GM18909 (cell line): Measurements from ENCODE around the gene FAAP20.
A peak's percentile ranks its signal among the peaks of the same experiment; 100 is the strongest.

ENCODE experiments used
- ATAC-seq: cut with Tn5 transposase; IDR thresholded peaks from one replicate; pipeline ENCODE4 v1.9.1; 2021; ENCODE audit warnings: mild to moderate bottlenecking; ENCODE audit not compliant: unreplicated experiment, poor library complexity

Gene FAAP20

GRCh38 chr1:2212532-2213491, 18.2 kb upstream of the FAAP20 start:
- ATAC-seq, result no peak

- no peak for ATAC-seq
Measured at GRCh38 chr1:2212274-2212531, 17.6 kb upstream of the FAAP20 start.

GRCh38 chr1:2210786-2211185, 16.2 kb upstream of the FAAP20 start:
- no peak for ATAC-seq

DNA sequence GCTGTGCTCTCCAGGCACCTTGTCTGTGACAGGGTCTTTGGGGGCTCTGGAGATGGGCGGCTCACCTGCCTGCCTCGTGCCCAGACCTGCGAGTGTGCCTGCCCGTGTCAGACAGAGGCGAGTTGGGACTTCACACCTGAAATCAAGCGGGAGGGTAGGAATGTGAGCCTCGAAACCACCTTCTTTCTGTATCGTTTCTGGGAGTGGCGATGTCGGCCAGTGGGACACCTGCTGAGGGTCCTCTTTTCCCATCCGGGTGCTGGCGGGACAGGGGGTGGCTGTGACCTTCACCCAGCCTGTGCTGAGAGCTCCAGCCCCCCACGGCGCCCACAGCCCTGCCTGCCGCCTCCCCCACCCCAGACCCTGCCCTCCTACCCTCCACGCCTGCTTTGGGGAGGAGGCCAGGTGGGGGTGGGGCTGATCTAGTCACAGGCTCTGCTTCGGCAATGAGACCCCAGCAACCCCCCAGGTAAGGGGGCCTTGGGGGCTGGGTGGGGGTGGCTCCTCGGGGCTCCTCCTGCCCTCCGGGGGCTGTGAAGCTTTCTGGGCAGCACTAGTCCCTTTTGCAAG, 15.6 kb upstream of the FAAP20 start:
- ATAC-seq, result no peak

- no peak for ATAC-seq
Measured at GRCh38 chr1:2209400-2210083, 15.0 kb upstream of the FAAP20 start.

GRCh38 chr1:2208309-2209239, 14.0 kb upstream of the FAAP20 start:
- ATAC-seq, result no peak

DNA sequence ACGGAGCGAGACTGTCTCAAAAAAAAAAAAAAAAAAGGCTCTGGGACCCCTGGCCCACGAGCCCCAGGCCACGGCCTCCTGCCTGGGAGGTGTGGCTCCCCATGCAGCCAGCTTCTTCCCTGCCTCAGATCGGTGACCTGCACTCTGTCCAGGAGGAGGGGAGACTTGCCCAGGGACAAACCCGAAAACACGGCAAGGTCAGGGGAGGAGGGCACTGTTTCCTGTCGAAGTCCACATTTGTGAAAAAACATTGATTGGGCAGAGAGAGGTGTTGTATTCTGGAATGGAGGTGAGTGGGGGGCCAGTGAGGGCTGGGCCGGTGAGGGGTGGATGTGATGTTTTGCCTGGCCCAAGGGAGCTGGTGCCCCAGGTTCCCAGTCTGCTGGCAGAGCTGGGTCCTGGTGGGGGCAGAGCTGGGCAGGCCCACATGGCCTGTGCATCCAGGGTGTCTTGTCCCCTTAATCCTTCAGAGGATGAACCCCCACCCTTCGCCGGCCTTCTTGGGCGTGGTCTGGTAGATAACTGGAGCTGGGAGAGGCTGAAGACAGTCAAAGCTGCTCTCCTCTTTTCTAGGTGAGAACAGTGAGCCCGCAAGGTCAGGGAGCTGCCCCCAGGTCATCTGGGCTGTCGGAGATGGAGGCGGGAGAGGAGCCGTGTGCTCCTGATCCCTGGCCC, 12.4 kb upstream of the FAAP20 start:
- ATAC-seq, result no peak

DNA sequence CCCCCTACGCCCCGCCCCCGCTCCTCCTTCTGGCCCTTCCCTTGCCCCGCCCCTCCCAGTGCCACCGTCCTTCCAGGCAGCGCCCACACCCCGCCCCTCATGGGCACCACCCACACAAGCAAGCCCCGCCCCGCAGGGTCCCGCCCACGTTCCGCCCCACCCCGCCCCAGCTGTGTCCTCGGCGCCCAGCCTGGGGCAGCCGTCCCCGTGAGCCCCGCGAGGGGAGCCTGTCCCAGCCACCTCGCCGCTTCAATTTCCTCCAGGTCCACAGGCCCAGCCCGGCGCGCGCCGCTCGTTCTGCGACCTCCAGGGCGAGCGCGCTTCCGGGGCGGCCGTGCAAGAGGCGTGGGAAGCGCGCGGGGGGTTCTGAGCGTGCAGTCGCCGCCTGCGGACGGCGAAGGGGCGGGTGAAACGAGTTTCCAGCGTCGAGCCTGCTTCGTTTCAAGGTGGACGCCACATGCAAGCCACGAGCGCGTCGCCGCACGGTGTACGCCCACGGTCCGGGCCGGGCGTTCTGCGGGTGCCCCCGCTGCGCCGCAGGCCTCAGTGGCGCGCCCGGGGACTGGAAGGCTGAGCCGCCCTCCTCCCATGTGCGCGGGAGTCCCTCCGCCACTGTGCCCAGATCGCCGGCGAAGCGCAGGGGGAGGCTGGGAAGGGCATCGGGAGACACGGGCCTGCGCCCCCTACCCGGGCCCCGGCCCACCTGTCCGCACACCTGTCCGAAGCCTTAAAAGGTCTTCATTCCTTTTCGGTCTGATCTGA, 10.8 kb upstream of the FAAP20 start:
- peak; percentile 65 for ATAC-seq

DNA sequence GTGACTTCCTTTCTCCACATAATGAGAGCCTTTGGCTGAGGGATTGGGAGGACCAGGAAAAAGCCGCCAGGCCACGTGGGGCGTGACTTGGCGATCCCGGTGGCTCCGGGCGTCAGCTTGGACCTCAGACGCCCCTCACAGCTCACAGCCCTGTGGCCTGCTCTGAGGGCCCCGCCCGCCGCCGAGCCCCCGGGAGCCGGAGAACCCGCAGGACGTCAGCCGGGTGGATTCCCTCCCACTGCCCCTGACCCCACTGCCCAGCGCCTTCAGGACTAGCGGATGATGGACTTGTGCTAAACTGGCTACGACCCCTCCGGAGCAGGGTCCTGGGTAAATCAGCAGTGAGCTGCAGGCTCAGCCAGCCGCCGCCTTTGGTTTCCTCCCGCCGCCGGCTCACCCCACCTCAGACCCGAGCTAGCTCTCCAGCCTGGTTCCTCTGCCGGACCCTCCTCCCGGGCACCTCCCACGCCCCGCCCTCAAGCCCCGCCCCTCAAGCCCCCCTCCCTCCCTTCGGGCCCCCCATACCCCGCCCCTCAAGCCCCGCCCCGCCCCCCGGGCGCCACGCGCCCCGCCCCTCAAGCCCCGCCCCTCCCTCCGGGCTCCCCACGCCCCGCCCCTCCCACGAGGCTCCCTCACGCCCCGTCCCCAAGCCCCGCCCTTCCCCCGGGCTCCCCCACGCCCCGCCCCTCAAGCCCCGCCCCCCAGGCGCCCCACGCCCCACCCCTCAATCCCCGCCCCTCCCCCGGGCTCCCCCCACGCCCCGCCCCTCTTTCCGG, 10.0 kb upstream of the FAAP20 start:
- peak; percentile 39 for ATAC-seq

GRCh38 chr1:2203671-2204414, 9.3 kb upstream of the FAAP20 start:
- no peak for ATAC-seq

DNA sequence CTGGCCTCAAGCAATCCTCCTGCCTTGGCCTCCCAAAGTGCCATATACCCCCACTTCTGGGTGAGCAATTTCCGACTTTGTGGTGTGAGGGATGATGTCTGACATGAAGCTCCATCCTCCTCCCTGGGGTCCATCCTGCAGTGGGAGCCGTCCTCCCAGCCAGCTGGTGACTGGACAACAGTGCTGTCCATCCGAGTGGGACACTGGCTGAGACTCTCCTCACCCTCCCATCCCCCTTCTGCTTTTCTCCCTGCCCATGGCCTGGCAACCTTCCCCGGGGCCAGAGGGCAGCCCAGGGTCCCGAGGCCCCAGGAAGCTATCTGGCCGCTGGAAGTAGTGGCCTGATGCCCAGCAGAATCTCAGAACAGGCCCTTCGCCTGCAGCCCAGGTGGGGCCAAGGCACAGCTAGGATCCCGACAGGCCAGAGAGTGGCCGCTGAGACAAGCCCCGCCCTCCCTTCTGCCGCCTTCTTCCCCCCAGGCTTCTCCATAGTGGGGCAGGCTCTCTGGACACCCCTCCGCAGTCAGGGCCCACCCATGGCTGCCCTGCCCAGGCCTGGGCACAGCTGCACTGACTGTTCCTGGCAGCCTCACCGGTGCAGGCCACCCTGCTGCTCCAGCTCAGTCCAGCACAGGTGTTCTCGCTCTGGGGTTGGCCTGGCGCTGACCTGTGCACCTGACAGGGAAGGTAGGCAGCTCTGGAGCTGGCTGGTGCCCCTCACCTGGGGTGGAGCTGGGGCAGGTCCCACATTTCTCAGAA, 8.4 kb upstream of the FAAP20 start:
- ATAC-seq, result no peak

- no peak for ATAC-seq
Measured at GRCh38 chr1:2202008-2202575, 7.5 kb upstream of the FAAP20 start.

GRCh38 chr1:2201062-2201461, 6.5 kb upstream of the FAAP20 start:
- no peak for ATAC-seq

- no peak for ATAC-seq
Measured at GRCh38 chr1:2200308-2200943, 5.9 kb upstream of the FAAP20 start.

DNA sequence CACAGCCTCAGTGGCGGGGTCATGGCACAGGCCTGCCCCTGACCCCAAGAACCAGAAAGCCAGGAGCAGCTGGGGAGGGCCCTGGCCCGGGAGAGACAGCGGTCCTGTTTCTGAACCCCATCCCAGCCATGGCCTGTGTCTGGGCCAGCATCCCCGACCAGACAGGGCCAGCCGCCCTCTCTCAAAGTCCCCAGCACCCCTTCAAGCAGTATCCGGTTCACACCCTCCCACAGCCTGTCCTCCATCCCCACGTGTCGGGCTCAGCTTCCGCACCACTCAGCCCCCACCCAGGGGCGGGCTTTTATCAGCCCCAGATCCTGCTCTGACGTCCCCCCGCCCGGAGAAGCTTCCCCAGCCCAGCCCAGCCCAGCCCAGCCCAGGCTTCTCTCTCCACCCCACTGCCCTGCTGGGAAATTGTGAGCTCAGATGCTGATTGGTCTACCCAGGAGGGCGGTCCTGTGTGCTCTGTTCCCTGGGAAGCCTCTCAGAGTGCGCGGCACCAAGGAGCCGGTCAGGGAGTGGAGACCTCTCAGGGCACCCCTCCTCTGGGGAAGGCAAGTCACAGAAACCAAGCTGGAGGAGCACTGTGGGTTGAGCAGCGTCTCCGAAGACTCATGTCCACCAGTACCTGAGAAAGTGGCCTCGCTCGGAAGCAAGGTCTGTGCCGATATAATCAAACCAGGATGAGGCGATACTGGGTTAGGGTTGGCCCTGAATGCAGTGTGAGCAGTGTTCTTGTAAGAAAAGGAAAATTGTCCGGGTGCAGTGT, 4.7 kb upstream of the FAAP20 start:
- ATAC-seq, result no peak

GRCh38 chr1:2198571-2198970, 4.0 kb upstream of the FAAP20 start:
- no peak for ATAC-seq
